Stimulated activated naive B cell treated with anti-CD40 and anti-IgM and Interleukin-4, amounts not matched to agents 10 μg/mL and 1 μg/mL and 100 μg/mL, for 72 hours (primary cell): ENCODE data around the gene ATP6V0A1.
"Not testable (repeated sequence)": the region's sequence is repeated elsewhere in the genome, so short reads cannot be mapped to it uniquely, and the experiment has no call there.

Source experiments
- ATAC-seq, 2 donors: fragments of 150-1000 bp; cut with Tn5 transposase; replicated peaks; 2 replicates each; pipeline ENCODE4 v1.10.0; 2021; ENCODE audit warnings: moderate library complexity in 1 of 2
- DNase-seq: peaks from one replicate; pipeline ENCODE4 v3.0.0; 2021
- H3K27ac Mint-ChIP-seq: one replicate; pipeline ENCODE4 v1.8.0; 2022; ENCODE audit warnings: mild to moderate bottlenecking, mixed read lengths
- H3K27me3 Mint-ChIP-seq, 2 donors: one replicate each; pipeline ENCODE4 v1.8.0; 2022; ENCODE audit warnings: mixed read lengths in 2 of 2
- H3K36me3 Mint-ChIP-seq, 2 donors: one replicate each; pipeline ENCODE4 v1.8.0; 2022; ENCODE audit warnings: mixed read lengths in 2 of 2, mild to moderate bottlenecking in 1 of 2
- H3K4me1 Mint-ChIP-seq, 2 donors: one replicate each; pipeline ENCODE4 v1.8.0; 2022; ENCODE audit warnings: mixed read lengths in 2 of 2, mild to moderate bottlenecking in 1 of 2
- H3K4me3 Mint-ChIP-seq, 2 donors: one replicate each; pipeline ENCODE4 v1.8.0; 2022; ENCODE audit warnings: mild to moderate bottlenecking in 2 of 2, mixed read lengths in 2 of 2, moderate library complexity in 1 of 2
- H3K9me3 Mint-ChIP-seq, 2 donors: one replicate each; pipeline ENCODE4 v1.8.0; 2022; ENCODE audit warnings: mixed read lengths in 2 of 2, mild to moderate bottlenecking in 1 of 2

ATP6V0A1 gene

DNA sequence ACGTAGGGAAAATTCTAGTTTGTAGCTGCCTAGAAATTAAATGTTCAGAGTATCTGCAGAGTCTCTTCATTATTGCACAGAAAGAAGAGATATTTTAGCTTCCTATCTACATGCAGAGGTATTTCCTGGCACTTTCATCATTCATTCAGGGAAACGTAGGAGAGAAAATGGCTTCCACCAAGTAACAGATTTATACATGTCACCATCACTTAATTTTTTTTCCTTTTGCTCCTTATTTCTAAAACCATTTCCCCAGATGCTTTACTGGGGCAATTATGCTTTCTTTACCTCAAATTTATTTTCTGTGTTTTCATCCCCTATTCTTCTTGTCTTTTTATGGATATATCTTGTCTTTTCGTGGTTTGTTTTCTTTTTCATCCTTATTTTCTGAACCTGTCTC lies 18.5 kb downstream of the ATP6V0A1 start:
- Mint-ChIP-seq H3K9me3 (no peaks in the 10 kb centered on the region), H3K4me1 (peaks cover 10 to 18% of the 10 kb centered on the region in 2 donors), H3K36me3 (peaks cover 58 to 59% of the 10 kb centered on the region in 2 donors), H3K27ac (no peak overlapping the region), H3K4me3 (no peak overlapping the region), H3K27me3 (no peaks in the 10 kb centered on the region)
- ATAC-seq (no peak), DNase-seq (no peak)

DNA sequence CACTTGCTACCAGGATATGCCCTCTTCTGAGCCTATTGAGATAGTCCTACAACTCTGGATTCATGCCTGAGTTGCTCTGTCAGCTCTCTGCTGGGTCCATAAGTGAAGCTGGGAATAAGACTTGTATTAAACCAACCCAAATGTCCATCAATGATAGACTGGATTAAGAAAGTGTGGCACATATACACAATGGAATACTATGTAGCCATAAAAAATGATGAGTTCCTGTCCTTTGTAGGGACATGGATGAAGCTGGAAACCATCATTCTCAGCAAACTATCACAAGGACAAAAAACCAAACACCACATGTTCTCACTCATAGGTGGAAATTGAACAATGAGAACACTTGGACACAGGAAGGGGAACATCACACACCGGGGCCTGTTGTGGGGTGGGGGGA lies 19.1 kb downstream of the ATP6V0A1 start:
- not testable (repeated sequence) for H3K27ac Mint-ChIP-seq, H3K9me3 Mint-ChIP-seq, H3K4me3 Mint-ChIP-seq, H3K27me3 Mint-ChIP-seq, DNase-seq, ATAC-seq
- Mint-ChIP-seq H3K36me3 (peaks cover 55 to 56% of the 10 kb centered on the region in 2 donors), H3K4me1 (peaks cover 10 to 18% of the 10 kb centered on the region in 2 donors)

DNA sequence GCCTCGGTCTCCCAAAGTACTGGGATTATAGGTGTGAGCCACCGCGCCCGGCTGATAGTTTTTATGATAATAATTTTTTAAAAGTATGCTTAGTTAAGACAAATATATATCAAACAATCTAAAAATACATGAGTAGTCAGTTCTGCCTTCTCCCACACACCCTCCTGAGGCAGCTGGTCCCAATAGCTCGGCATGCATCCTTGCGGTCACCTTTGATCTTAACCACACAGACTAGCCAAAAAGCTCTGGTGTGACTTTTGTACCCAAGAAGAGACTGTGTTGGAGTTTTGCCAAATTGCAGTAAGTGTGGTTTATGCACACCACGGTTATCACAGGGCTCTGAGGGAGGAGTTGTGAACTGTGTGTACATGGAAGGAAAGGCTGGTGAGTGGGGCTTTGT lies 25.6 kb downstream of the ATP6V0A1 start:
- Mint-ChIP-seq H3K4me3 (no peak overlapping the region), H3K27me3 (no peaks in the 10 kb centered on the region), H3K9me3 (no peaks in the 10 kb centered on the region), H3K36me3 (peaks cover 34 to 37% of the 10 kb centered on the region in 2 donors), H3K27ac (no peak overlapping the region), H3K4me1 (peaks cover 2 to 10% of the 10 kb centered on the region in 2 donors)
- ATAC-seq (peak; percentile 92 to 97), DNase-seq (peak; percentile 18)

DNA sequence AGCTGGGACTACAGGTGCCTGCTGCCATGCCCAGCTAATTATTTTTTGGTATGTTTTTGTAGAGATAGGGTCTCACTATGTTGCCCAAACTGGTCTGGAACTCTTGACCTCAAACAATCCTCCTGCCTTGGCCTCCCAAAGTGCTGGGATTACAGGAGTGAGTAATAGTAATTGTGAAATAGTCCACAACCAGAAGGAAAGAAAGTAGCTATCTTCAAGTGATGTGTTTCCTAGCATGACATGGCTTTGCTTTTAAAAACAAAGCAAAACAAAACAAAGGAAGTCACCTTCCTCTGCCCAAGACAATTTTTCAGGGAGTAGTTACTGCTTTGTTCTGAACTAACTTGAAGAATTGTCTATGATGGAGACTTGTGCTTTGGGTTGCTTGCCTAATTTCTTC lies 27.0 kb downstream of the ATP6V0A1 start:
- H3K27me3 Mint-ChIP-seq, result no peaks in the 10 kb centered on the region
- peaks cover 2 to 10% of the 10 kb centered on the region in 2 donors for H3K4me1 Mint-ChIP-seq
- no peak overlapping the region for H3K4me3 Mint-ChIP-seq
- DNase-seq (no peak), ATAC-seq (no peak)
- H3K27ac Mint-ChIP-seq, result no peak overlapping the region
- H3K9me3 Mint-ChIP-seq, result no peaks in the 10 kb centered on the region
- H3K36me3 Mint-ChIP-seq, result peaks cover 32 to 35% of the 10 kb centered on the region in 2 donors

DNA sequence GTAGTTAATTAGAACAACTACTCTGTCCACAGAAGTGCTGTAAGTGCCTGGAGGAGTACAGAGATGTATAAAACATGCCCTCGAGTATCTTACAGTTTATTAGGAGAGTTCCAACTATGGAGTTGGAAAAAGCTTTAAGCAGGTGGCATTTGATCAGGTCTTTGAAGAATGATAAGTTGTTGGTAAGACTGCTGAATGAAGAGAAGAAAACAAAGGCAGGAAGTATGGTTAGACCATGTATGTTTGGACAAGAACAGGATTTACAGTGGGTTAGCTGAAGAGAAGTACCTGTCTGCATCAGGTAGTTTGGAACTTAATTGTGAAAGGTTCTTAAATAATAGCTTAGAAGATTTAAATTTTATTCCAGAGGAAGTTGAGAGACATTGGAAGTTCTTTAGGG lies 29.4 kb downstream of the ATP6V0A1 start:
- H3K4me1 Mint-ChIP-seq, result peaks cover 2 to 10% of the 10 kb centered on the region in 2 donors
- H3K27me3 Mint-ChIP-seq, result no peaks in the 10 kb centered on the region
- ATAC-seq, result no peak
- H3K36me3 Mint-ChIP-seq, result peaks cover 35% of the 10 kb centered on the region in 2 donors
- H3K27ac Mint-ChIP-seq, result no peak overlapping the region
- H3K4me3 Mint-ChIP-seq, result no peak overlapping the region
- no peak for DNase-seq
- no peaks in the 10 kb centered on the region for H3K9me3 Mint-ChIP-seq

DNA sequence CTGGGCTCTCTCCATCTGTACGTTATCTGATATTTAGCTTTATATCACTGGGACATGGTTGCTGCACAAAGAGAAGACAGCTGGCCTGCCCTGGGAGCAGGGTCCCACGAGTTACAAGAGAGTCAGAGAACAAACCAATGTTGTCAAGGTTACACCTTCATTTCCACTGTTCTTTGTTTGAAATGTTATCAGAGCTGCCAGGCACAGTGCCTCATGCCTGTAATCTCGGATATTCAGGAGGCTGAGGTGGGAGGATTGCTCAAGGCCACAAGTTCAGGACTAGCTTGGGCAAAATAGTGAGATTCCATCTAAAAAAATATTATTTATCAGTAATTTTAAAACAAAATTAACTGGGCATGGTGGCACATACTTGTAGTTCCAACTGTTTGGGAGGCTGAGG lies 34.6 kb downstream of the ATP6V0A1 start:
- peaks cover 42 to 49% of the 10 kb centered on the region in 2 donors for H3K36me3 Mint-ChIP-seq
- no peak for DNase-seq
- no peak overlapping the region for H3K4me3 Mint-ChIP-seq

DNA sequence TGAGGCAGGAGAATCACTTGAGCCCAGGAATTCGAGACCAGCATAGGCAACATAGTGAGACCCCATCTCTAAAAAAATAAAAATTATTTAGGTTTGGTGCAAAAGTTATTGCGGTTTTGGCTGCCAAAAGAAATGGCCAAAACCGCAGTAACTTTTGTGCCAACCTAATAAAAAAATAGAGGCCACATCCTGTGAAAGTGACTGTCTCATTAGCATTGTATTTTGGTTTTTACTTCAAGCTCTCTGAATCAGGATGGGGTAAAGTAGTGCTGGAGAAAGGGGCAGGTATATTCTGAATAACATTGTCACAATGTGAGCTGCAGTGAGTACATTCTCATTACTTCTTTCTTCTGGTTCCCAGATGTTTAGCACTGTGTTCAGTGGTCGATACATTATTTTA lies 36.0 kb downstream of the ATP6V0A1 start:
- DNase-seq (no peak), ATAC-seq (no peak)
- Mint-ChIP-seq H3K4me1 (peaks cover 9 to 16% of the 10 kb centered on the region in 2 donors), H3K9me3 (no peaks in the 10 kb centered on the region), H3K4me3 (no peak overlapping the region), H3K27ac (no peak overlapping the region), H3K36me3 (peaks cover 36 to 46% of the 10 kb centered on the region in 2 donors), H3K27me3 (no peaks in the 10 kb centered on the region)

More for the DNA sequence above, 34.6 kb downstream of the ATP6V0A1 start:
- H3K9me3 Mint-ChIP-seq, result no peaks in the 10 kb centered on the region
- ATAC-seq, result no peak
- no peaks in the 10 kb centered on the region for H3K27me3 Mint-ChIP-seq
- peaks cover 9 to 16% of the 10 kb centered on the region in 2 donors for H3K4me1 Mint-ChIP-seq
- no peak overlapping the region for H3K27ac Mint-ChIP-seq

DNA sequence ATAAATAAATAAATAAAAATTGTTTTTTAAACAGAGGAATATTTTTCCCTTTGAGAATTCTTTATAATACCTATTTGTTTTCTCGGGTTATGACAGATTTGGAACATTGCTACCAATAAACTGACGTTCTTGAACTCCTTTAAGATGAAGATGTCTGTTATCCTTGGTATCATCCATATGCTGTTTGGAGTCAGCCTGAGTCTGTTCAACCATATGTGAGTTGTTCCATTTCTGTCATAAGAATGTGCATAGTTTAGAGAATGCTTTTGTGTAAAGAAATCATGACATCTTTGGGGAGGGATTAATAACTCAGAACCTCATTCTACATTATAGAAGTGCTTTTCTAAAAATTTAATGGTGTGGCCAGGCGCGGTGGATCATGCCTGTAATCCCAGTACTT lies 40.1 kb downstream of the ATP6V0A1 start:
- Mint-ChIP-seq H3K27ac (no peak overlapping the region), H3K27me3 (no peaks in the 10 kb centered on the region), H3K9me3 (no peaks in the 10 kb centered on the region), H3K4me3 (no peak overlapping the region), H3K36me3 (peaks cover 42 to 52% of the 10 kb centered on the region in 2 donors), H3K4me1 (peaks cover 11 to 16% of the 10 kb centered on the region in 2 donors)
- ATAC-seq (no peak), DNase-seq (no peak)

DNA sequence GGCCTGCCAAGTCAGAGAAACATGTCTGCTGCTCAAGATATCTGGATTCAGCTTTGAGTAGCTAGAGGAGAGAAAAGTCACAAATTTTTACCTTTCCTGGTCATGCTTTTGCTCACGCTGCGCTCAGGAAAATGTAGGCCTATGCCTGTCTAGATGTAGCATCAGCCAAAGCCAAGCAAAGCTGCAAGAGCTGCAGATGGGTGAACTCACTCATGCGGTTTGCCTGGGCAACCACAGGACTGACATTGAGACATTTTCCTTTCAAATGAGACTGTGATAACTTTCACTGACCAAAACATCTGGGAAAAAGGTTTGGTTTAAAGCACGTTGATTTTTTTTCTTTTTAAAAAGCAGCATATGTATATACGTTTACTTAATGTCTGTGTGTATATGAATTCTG lies 43.4 kb downstream of the ATP6V0A1 start:
- Mint-ChIP-seq H3K4me1 (peaks cover 0 to 2% of the 10 kb centered on the region in 2 donors), H3K27me3 (no peaks in the 10 kb centered on the region), H3K4me3 (no peak overlapping the region), H3K27ac (peak overlapping the region; percentile 25), H3K9me3 (no peaks in the 10 kb centered on the region), H3K36me3 (peaks cover 38 to 52% of the 10 kb centered on the region in 2 donors)
- ATAC-seq, result no peak
- no peak for DNase-seq

DNA sequence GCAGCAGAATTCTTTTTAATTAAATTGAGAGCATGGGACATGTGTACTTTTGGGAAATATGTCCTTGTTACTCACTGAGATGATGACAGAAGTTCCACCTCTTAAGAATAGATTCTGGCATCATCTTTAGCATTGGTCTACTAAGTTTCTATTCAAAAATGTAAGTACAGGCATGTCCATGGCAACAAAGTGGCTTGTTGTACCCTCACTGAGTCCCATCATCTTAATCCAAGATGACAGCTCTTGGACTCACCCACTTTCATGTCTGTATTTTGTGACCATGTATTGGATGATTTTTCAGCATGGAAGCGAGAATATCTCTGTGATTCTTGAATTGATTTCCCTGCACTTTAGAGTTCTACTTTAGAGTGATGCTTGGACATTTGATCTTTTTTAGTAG lies 44.2 kb downstream of the ATP6V0A1 start:
- no peaks in the 10 kb centered on the region for H3K27me3 Mint-ChIP-seq
- ATAC-seq, result no peak
- H3K4me1 Mint-ChIP-seq, result peaks cover 0 to 2% of the 10 kb centered on the region in 2 donors

DNA sequence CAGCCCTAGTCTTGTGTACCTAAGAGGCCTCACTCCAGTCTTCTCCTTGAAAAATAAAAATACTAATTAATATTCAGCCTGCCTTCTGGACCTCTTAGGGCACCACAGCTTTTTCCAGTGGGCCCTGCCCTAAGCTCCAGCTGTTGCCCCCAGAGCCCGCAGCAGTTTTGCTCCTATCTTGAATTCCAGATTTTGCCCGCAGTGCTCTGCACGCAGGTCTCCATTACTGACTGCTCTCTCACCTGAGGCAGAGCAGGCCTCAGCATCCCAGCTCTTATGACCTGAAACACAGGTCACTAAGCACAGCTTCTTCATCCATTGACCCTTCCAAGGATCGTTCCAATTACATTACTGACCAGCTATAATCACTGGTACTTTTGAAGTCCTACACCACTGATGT lies 49.0 kb downstream of the ATP6V0A1 start:
- Mint-ChIP-seq H3K36me3 (peaks cover 68 to 91% of the 10 kb centered on the region in 2 donors), H3K9me3 (no peaks in the 10 kb centered on the region), H3K4me3 (no peak overlapping the region), H3K27me3 (no peaks in the 10 kb centered on the region), H3K27ac (no peak overlapping the region), H3K4me1 (peaks cover 39 to 42% of the 10 kb centered on the region in 2 donors)
- DNase-seq, result no peak
- no peak for ATAC-seq

More for the DNA sequence above, 44.2 kb downstream of the ATP6V0A1 start:
- DNase-seq, result no peak
- no peak overlapping the region for H3K4me3 Mint-ChIP-seq
- H3K36me3 Mint-ChIP-seq, result peaks cover 42 to 61% of the 10 kb centered on the region in 2 donors
- H3K27ac Mint-ChIP-seq, result no peak overlapping the region
- no peaks in the 10 kb centered on the region for H3K9me3 Mint-ChIP-seq

DNA sequence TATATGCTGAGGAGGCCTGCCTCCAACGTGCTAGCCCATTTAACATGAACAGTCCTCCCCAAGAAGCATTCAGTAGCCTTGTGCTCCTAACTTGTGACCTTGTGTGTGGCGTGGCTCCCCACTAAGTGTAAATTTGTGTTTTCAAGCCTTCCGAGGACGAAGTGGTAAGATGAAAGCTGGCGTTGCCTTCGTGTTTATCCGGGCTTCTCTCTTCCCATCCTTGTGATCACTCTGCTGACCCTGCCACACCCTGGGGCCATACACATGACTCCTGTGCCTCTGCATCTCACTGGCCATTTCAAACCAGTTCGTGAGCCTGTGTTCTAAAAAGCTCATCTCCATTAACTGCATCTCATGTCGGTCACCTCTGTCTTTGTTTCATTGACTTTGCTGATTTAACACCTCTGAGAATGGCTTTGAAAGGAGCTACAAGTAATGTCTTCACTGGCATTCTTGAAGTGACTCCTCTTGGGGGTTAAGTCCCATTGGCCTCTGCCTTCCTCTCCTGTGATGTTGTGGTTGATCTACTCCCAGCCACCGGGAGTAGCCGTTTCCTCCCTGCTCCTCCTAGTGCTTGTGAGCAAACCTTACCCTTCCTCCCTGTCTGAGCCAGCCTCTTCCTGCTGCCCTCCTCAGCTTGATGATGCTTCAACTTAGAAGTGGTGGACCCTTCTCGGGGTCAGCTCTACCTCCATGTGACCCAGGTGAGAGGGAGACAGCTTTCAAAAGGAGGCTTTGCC lies 49.9 kb downstream of the ATP6V0A1 start:
- H3K4me1 Mint-ChIP-seq, result peaks cover 45 to 46% of the 10 kb centered on the region in 2 donors
- H3K36me3 Mint-ChIP-seq, result peaks cover 66 to 89% of the 10 kb centered on the region in 2 donors
- H3K4me3 Mint-ChIP-seq, result peak overlapping the region in 1 of 2 donors; percentile 12
- no peak for DNase-seq
- no peaks in the 10 kb centered on the region for H3K9me3 Mint-ChIP-seq
- ATAC-seq, result no peak
- peak overlapping the region; percentile 25 for H3K27ac Mint-ChIP-seq
- no peaks in the 10 kb centered on the region for H3K27me3 Mint-ChIP-seq

DNA sequence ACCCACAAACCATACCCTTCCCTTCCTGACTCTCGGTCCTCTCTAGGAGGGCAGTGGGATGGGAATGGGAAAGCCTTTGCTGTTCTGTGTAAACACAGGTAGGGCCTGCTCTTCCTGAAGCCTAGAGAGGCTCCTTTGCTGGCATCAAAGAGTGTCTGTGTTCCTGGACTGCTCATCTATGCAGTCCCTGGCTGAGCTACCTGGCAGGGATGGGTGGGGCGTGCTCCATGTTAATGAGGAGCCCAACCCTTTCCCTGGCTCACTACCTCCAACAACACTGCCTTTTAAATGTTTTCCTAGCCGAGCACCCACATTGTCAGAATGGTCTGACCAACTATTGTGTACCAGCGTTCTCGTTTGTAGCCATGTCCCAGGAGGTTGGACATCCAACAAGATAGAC lies 50.7 kb downstream of the ATP6V0A1 start:
- DNase-seq (no peak), ATAC-seq (no peak)
- Mint-ChIP-seq H3K27me3 (no peaks in the 10 kb centered on the region), H3K36me3 (peaks cover 64 to 87% of the 10 kb centered on the region in 2 donors), H3K4me3 (peak overlapping the region; percentile 11 to 48), H3K4me1 (peaks cover 46 to 49% of the 10 kb centered on the region in 2 donors), H3K27ac (no peak overlapping the region), H3K9me3 (no peaks in the 10 kb centered on the region)

DNA sequence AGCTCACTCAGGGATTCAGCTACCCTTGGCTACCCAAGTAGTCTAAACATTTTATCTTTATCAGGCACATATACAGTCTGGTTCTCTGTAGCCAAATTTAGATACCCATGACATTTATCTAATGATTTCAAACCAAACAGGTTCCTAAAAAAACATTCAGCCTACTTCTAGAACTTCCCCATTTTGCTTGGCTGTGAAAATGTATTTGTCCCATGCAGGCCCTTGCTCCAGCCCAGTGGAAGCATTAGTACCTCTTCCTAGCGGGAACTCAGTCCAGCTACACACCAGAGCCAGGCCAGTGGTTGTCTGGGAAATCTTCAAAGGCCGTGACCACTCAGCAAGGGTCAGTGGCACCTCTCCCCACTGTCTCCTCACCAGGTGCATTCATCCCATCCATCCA lies 51.2 kb downstream of the ATP6V0A1 start:
- ATAC-seq (peak; percentile 12 to 26), DNase-seq (no peak)
- H3K4me3 Mint-ChIP-seq, result peak overlapping the region; percentile 11 to 48
- H3K9me3 Mint-ChIP-seq, result no peaks in the 10 kb centered on the region
- H3K27me3 Mint-ChIP-seq, result no peaks in the 10 kb centered on the region
- H3K27ac Mint-ChIP-seq, result no peak overlapping the region
- H3K36me3 Mint-ChIP-seq, result peaks cover 62 to 85% of the 10 kb centered on the region in 2 donors
- peaks cover 46 to 49% of the 10 kb centered on the region in 2 donors for H3K4me1 Mint-ChIP-seq

DNA sequence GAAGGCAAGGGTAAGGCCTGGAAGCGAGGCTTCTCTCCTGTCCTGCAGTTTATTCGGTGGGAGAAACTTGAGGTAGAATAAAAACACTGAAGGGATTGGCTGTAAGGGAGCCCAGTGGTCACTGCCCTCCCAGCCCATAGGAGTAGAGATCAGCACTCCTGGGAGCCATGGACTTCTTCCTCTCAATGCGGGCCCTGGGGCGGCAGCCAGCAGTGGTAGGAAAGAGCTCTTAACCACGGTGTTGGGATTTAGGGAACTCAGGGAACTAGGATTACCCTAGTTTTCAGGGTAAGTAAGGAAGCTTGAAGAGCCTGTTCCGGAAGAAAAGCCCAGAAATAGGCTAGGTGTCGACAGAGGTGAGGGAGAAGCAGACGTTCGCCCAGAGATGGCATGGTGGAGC lies 53.6 kb downstream of the ATP6V0A1 start:
- H3K4me3 Mint-ChIP-seq, result peak overlapping the region; percentile 51 to 53
- no peak for ATAC-seq
- H3K9me3 Mint-ChIP-seq, result no peaks in the 10 kb centered on the region
- peaks cover 62 to 80% of the 10 kb centered on the region in 2 donors for H3K36me3 Mint-ChIP-seq
- peak overlapping the region; percentile 91 for H3K27ac Mint-ChIP-seq
- H3K27me3 Mint-ChIP-seq, result no peaks in the 10 kb centered on the region
- H3K4me1 Mint-ChIP-seq, result peaks cover 49 to 57% of the 10 kb centered on the region in 2 donors
- no peak for DNase-seq
